Activated CD8-positive, alpha-beta memory T cell treated with anti-CD3 and anti-CD28 coated beads, Interleukin-2, amount 50 U/mL, for 48 hours (primary cell): ENCODE measurements around the gene SERPINB3.
"Not testable (repeated sequence)": the region's sequence is repeated elsewhere in the genome, so short reads cannot be mapped to it uniquely, and the experiment has no call there.

Experiments used
- DNase-seq: peaks from one replicate; pipeline ENCODE4 v3.0.0-alpha.2; 2020

The SERPINB3 gene

DNA sequence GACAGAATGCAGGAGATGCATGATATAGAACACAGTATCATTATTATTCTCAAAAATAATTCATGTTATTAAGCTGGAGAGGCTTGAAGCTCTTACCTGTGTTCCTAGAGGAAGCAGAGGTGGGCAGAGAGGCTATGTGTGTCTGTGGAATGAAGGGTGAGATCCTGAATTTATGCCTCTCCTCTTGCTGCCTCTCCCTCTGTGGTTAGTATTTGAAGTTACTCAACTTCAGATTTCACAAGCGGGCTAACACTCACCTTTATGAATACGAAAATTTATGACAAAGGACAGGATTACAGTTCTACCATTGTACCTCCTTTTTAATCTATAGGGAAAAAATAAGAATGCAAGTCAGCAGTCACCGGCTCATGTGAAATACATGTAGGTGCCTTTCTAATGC, at the start of gene SERPINB3:
SERPINB3 (minus strand) TSS at position 144 of the 400 bp plus-strand sequence. CDS start 677 bp downstream, outside the sequence.
- not testable (repeated sequence) for DNase-seq

DNA sequence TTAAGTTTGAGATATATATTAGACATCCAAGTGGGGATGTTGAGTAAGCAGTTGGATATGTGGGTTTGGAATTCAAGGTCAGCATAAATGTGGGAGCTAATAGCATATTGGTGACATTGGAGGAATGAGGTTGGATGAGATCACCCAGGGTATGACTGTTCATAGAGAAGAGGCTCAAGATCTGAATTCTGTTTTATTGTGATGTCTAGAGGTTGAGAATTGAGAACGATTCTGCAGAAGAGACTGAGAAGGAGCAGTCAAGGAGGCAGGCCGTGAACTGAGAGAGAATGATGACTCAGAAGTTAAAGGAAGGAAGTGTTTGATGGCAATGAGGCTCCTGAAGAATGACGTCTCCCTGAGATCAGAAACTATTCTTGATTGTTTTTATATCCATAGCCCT, 47.0 kb upstream of the SERPINB3 start:
- no peak for DNase-seq

DNA sequence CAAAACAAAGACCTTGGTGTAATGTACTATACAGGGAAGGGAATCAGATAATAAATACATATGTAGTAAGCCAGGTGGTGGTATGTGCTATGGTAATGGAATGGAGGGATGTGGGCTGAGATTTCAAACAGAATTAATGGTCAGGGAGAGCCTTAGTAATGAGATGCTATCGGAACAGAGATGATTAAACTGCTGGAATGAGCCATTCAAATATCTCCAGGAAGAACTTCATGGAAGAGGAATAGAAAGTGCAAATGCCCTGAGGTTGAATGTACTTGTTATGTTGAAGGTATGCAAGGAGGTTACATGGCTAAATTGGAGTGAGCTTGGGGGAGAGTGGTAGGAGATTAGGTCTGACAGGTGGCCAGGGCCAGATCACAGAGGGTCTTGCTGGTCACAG, 46.1 kb upstream of the SERPINB3 start:
- no peak for DNase-seq

DNA sequence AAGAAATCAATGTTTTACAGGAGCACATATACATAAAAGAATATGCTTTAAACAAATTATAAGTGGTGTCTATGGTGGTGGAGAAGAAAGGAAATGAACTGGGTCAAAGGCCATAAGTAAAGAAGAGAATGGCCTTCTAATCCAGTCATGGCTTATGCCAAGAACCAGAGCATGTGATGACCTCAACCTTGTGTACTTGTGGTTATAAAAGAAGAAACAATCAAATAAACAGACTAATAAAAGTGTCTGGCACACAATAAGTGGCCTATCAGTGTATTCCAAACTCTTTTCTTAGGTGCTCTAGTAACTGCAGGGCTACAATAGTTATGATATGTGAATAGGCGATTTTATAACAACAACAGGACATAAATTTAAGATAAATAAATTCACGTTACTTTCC, 43.7 kb upstream of the SERPINB3 start:
- no peak for DNase-seq

DNA sequence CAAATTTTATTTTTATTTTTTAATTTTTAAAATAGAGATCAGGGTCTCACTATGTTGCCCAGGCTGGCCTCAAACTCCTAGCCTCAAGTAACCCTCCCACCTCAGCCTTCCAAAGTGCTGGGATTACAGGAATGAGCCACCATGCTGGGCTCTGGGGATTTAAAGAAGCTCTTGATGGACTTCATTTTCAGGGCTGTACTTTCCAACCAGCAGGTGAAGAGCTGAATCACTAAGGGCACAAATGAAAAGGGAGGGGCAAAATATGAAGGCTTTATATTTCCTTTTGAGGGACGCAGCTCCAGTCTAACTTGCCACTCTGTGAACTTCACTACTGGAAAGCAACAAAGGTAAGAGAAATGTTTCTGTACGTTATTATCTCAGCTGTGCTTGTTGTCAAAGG, 41.0 kb upstream of the SERPINB3 start, which contains the start of gene SERPINB11:
SERPINB11 (plus strand) TSS at position 301 of the 400 bp plus-strand sequence. CDS start 7,234 bp downstream, outside the sequence.
- no peak for DNase-seq

DNA sequence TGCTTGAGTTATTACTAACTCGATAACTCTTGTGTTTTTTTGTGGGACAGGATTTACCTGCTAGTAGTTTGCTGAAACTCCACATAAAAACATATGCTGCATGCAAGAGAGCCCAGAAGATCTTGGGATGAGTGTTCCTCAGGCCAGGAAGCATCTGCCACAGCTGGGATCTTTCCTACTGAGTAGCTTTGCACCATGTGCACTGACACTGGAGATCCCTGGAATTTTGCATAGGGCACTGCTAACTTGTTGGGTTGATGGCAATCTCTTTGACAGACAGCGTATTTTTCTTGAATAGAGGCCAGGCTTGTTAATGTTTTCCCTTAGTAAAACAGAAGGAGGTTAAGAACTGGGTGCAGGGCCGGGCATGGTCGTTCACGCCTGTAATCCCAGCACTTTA, 40.3 kb upstream of the SERPINB3 start:
- no peak for DNase-seq

DNA sequence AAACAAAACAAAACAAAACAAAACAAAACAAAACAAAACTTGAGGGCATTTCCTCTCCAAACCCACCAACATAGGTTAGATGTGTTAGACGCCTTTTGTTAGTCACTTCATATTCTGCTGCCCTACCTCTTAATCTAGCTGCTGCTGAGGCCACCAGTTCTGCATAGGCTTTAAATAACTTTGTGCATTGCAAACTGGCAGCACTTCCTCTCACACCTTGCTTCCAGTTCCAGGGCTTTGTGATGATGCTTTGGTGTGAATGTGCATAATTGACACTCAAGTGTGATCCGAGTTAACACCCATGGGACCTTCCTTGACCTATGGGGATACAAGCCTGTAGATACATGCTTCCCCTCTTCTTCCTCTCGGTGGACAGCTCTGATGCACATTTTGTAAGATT, 38.8 kb upstream of the SERPINB3 start:
- DNase-seq: no peak

DNA sequence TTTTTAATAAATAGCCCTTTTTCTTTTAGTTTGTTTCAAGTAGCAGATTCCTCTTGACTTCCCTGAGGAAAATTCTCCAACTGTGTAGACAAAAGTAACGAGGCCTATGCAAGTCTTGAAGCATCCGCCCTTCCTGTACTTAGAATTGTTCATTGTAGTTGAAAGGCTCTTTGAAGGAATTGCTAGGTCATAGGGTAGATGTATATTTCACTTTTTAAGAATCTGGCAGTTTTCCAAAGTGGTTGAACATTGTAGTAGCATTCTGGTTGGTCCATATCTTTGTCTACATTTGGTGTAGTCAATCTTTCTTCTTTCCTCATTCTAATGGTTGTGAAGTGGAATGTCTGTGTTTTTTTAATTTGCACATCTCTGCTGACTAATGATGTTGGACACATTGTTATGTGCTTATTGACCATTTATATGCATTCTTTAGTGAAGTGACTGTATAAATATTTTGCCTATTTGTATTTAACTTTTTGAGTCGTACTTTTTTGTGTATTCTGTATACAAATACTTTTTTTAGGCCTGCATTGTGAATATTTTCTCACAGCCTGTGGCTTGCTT, 35.5 kb upstream of the SERPINB3 start:
- DNase-seq: no peak

DNA sequence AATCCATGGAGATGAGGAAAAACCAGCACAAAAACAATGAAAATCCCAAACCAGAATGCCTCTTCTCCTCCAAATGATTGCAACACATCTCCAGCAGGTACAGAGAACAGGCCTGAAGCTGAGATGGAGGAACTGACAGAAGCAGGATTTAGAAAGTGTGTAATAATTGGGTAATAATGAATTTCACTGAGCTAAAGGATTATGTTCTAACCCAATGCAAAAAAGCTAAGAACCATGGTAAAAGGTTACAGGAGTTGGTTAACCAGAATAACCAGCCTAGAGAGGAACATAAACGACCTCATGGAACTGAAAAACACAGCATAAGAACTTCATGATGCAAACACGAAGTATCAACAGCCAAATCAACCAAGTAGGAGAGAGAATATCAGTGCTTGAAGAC, 27.4 kb upstream of the SERPINB3 start:
- DNase-seq: no peak

DNA sequence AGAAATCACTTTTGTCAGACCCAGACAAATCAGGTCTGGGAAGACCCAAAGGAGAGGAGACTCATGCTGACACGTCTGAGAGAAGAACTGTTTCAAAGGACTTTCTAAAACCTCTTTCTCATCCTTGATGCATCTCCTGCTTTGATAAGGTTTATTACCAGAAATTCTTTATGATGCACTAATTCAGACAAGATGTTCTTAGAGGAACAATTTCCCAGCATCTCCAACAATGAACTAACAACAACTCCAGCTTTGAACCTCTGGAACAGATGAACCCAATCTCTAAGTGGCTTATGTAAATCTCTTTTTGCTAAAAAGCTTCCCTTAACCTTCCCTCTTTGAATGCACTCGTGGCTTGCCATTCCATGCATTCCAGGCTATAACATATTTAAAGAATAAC, 25.2 kb upstream of the SERPINB3 start:
- no peak for DNase-seq

DNA sequence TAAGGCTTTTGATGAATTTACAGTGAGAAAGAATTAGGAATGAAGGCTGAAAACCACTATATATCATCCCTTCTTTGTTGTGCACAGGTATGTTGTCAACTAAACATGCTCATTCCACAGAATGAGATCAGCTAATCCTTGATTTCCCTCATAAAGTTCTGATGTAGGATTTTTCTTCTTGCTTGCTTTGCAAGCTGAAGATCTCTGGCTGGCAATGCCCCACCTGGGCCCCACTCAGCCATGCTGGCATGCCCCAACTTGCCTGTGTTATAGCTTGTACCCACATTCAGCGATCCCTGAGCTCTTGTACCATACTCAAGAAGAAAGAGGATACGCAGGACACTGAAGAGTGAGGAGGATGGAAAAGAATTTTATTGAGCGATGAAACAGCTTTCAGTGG, 23.0 kb upstream of the SERPINB3 start:
- DNase-seq: no peak

DNA sequence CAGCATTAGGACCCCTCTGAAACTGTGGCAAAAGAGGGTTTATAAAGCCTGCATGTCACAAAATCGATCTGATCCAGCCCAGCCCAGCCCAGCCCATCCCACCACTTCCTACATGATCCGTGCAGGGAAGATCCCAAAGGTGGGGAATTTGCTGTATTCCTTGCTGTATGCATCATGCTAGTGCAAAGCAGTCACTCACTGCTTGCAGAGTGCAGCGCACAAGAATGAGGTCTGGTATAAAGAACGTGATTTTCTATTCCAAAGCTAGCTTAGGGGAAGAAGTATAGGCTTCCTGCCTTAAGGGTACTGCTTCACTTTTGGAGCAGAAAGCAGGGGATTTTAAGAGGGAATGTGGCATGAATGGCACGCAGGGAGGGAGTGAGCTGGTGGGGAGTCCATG, 22.2 kb upstream of the SERPINB3 start:
- DNase-seq: no peak

DNA sequence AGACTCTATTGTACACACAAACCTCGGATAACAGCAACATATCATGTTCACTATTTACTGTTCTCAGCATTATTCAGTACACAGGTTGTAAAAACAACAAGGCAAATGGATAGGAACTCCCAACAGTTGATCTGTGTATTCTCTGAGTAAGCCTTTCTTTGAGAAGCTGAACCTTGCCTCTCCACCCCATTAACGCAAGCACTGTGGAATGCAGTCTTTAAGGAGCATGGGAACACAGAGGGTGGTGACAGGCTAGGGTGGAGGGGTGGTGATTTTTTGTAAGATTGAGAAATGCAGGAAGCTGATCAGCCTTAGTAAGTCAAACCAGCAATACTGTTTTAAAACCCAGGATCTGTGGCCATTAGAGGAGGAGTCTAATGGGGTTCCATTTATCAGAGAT, 21.5 kb upstream of the SERPINB3 start:
- no peak for DNase-seq

DNA sequence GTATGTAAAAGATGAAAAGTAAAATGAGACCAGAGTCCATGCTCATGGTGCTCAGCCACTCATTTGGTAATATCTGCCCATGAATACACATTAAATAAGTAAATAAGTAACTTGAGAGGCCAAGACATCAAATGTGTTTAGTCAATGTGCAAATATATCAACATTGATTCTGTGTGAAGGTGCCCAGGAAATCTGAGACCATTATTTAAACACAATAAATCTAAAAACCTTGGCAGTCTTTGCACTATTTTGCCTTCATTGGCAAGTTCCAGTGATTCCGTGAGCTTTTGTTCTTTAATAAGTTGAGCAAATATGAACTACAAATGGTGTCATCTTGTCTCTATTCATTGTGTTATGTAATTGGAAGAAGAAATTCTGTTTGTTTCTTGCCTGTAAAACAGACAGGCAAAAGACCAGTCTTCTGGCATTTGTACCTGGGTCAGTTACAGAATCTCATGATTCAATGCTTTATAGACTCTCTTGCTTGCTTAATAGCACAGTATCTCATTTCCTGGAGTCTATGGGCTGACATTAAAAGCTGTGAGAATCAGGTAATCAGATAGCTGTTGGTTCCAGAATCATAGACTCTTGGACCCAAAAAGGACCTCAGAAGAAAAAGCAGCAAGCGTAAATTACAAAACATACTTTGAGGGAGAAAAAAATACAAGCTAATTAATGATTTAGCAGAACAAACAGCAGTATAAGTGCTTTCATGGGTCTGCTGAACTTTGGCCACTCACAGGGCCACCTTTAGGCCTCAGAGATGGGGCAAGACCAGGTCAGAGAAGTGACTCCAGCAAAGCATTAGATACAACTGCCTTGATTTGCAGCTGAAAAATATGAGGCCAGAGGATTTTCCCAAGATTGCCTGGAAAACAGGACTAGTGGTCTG, 20.0 kb upstream of the SERPINB3 start:
- DNase-seq: no peak

DNA sequence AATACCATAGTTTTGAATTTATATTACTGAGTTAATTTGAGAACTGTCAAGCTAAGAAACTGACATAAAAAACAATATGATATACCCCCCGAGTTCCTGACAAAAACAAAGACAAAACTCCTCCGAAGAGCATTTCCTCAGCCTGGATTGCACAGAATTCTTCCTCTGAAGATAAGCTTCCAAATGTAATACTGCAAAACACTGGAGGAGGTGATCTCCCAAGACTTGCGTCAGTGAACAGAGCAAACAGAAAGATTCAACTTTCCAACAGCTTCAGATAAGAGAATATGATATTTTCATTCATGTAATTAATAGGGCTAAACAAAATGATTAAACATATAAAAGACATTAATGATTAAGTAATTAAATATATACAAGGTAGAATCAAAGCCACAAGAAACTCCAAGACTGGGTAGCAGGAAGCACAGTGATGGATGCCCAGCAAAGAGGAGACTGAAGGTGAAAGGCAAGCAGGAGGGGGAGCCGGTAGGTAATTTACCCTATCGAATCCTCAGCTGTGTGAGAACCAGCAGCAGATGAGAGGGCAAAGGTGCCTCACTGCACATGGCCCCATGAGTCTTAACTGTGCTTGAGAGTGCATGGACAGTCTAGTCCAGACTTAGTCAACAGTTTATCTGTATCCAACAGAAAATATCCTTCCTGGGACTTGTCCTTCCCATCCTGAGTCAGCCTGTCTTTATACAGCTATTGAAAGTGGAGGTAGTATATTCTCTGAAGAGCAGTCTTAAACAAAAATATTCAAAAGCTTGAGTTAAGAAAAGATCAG, 18.3 kb upstream of the SERPINB3 start:
- DNase-seq: no peak

DNA sequence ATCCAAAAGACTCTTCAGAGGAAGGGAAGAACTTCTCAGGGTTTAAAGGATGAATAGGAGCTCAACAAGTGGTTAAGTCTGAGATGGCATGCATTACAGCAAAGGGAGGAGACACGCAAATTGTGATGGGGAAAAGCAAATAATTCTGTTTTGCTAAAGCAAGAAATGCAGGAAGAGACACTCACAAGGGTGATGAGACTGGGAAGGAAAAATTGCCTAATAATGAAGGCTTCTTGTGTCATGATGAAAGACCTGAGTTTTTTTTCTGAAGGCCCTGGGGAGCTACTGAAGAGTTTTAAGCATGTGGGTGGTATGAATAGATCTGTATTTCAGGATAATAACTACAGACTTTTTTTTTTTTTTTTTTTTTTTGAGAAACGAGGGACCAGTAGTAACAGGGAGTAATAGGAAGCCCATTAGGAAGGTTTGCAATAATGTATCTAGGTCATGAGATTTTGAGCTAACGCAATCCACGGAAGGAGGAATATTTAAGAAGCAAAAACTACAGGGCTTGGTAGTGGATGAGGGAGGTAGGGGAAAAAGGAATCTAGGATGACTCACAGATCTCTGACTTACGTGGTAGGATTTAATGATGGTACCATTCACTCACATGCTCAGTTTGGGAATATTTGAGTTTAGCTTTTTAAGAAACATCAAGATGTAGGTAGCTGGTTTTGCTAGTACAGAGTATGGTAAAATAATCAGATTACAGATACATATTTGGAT, 16.0 kb upstream of the SERPINB3 start:
- DNase-seq: no peak

DNA sequence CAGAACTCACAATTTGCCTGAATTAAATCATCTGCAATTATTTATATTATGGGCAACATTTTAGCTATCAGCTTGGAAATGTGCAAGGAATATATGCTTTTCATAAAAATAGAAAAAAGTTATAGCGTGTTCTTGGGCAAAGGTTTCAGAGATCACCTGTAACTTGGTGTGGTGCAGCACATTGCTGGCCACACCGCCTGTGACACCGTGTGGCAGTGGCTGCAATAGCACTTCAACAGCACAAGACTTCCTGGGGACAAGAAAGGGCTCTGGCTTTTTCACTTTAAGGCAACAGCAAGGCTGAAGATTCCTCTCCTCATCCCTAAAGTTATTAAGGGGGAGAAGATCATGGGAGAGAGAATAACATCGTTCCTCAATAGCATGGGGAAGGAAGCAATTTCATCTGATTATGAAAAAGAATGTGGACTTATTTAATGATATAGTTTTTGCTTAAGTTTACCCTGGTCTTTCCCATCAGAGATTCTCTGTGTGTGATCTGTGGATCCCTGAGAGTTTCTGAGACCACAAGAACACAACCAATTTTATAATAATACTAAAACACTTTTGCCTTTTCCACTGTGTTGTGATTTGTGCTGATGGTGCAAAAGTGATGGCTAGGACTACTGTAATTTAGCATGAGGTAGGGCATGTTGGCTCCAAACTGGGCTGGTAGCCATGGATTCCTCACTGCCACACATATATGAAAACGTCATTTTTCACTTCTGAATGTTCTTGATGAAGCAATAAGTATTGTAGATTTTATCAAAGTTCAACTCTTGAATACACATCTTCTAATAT, 15.0 kb upstream of the SERPINB3 start:
- no peak for DNase-seq

DNA sequence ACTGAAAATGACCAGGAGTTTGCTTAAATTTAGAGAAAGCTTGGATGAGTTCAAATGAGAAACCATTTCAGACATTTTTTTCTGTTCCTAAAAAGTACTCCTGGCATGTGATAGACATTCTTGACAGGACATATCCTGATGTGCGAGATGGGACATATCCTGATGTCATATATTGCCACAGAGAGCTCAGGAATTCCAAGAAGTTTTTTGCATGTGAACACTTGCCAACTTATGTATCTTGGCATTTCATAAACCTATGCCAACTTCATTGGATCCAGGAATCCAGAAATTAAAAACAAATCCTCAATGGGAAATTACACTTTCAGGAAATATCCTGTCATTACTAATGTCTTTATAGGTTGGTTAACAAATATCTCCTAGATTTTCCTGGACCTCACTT, 2.9 kb upstream of the SERPINB3 start:
- no peak for DNase-seq

DNA sequence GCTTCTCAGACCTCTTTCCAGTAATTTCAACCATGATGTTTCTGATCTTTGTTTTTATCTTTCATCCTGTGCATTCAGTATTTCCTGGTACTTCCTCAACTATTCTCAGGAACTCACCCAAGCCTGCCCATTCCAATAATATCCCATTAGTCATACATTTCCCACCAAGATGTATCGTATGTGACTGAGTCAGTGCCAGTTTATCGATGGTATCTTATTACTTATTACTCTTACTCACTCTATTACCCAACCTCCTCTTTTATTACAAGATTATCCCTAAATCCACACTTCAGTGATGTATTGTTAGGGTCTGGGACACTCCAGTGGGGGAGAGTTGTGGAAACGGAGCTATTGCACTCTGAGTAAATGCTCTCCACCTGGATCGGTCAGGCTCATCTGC, 2.8 kb downstream of the SERPINB3 start:
- DNase-seq: not testable (repeated sequence)

DNA sequence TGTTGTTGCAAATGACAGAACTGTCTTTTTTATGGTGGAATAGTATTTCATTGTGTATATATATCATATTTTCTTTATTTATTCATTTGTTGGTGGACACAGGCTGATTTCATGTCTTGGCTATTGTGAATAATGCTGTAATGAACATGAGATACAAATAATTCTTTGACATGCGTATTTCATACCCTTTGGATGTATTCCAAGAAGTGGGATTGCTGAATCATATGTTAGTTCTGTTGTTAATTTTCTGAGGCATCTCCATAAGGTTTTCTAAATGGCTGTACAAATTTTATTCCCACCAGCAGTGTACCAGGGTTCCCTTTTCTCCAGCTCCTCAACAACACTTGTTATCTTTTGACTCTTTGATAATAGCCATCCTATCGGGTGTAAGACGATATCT, 11.4 kb downstream of the SERPINB3 start:
- not testable (repeated sequence) for DNase-seq

DNA sequence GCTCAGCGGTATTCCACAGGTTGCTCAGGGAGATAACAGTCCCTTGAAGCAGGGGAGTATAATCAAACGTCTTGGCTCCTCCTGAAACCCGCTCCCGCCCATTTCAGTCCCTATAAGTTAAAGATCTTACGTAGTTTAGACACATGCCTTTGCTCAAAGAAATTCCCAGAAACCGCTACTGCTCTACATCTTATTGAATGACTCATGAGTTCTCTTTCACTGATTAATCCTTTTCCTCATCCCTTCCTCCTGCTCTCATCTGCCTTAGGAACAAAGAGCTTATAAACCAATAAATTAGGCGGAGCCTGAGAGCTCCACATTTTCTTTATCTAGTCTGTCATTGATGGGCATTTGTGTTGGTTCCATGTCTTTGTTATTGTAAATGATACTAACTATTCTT, 13.5 kb downstream of the SERPINB3 start:
- DNase-seq: no peak

DNA sequence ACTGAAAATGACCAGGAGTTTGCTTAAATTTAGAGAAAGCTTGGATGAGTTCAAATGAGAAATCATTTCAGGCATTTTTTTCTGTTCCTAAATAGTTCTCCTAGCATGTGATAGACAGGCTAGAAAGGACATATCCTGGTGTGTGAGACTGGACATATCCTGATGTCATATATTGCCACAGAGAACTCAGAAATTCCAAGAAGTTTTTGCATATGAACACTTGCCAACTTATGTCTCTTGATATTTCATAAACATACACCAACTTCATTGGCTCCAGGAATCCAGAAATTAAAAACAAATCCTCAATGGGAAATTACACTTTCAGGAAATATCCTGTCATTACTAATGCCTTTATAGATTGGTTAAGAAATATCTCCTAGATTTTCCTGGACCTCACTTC, 14.8 kb downstream of the SERPINB3 start:
- no peak for DNase-seq
